Urothelium cell line (cell line): ENCODE measurements around the gene ANXA7.
"Not testable (repeated sequence)": the region's sequence is repeated elsewhere in the genome, so short reads cannot be mapped to it uniquely, and the experiment has no call there.

Source experiments
- DNase-seq: peaks from one replicate; pipeline ENCODE4 v3.0.0; 2011; ENCODE audit warnings: low spot score, mixed read lengths
- FAIRE-seq: peaks from 2 replicates; lab custom pipeline; 2011; peaks lifted over from hg19 to GRCh38; lab: Jason Lieb, UNC

Gene ANXA7

GRCh38 chr10:73357166-73357565 lies 56.7 kb downstream of the ANXA7 start:
- no peak for FAIRE-seq
- no peak for DNase-seq

- FAIRE-seq, result no peak
Observed at GRCh38 chr10:73344269-73344668, 69.6 kb downstream of the ANXA7 start.

GRCh38 chr10:73340121-73340520 lies 73.7 kb downstream of the ANXA7 start:
- DNase-seq (no peak), FAIRE-seq (no peak)

More at GRCh38 chr10:73344269-73344668, 69.6 kb downstream of the ANXA7 start:
- DNase-seq, result no peak

- FAIRE-seq (peak; percentile 92), DNase-seq (no peak)
Observed at GRCh38 chr10:73339436-73339835, 74.4 kb downstream of the ANXA7 start.

GRCh38 chr10:73338801-73339368 lies 75.0 kb downstream of the ANXA7 start:
- no peak for DNase-seq
- no peak for FAIRE-seq

- no peak for FAIRE-seq
Observed at GRCh38 chr10:73333202-73333601, 80.7 kb downstream of the ANXA7 start.

GRCh38 chr10:73332379-73332778 lies 81.5 kb downstream of the ANXA7 start:
- FAIRE-seq (no peak), DNase-seq (no peak)

More at GRCh38 chr10:73333202-73333601, 80.7 kb downstream of the ANXA7 start:
- no peak for DNase-seq

GRCh38 chr10:73328523-73328922 lies 85.3 kb downstream of the ANXA7 start:
- not testable (repeated sequence) for DNase-seq

GRCh38 chr10:73325290-73325689 lies 88.6 kb downstream of the ANXA7 start:
- not testable (repeated sequence) for DNase-seq, FAIRE-seq

More at GRCh38 chr10:73328523-73328922, 85.3 kb downstream of the ANXA7 start:
- not testable (repeated sequence) for FAIRE-seq
